HFF-Myc (cell line): Measurements from ENCODE around the gene CNOT2.

Experiments
- DNase-seq: peaks from one replicate; pipeline ENCODE4 v3.0.0-alpha.2; 2011; ENCODE audit warnings: low read depth; ENCODE audit errors: extremely low read depth
- H3K4me3 ChIP-seq: replicated peaks from 2 replicates; pipeline ENCODE4 v1.5.1; 2011; ENCODE audit warnings: low read depth, mild to moderate bottlenecking, control low read depth, low read length
- CTCF ChIP-seq: IDR thresholded peaks from 2 replicates; pipeline ENCODE4 v1.5.1; 2012; ENCODE audit warnings: mild to moderate bottlenecking, low read depth, low read length, control low read depth; ENCODE audit errors: missing control alignments

The CNOT2 gene

GRCh38 chr12:70330158-70330557, 86.9 kb downstream of the CNOT2 start:
- no peak for TF ChIP-seq CTCF
- no peak overlapping the region for H3K4me3 ChIP-seq
- DNase-seq, result no peak

- no peak overlapping the region for H3K4me3 ChIP-seq
- TF ChIP-seq CTCF, result no peak
- DNase-seq, result no peak
Measured at GRCh38 chr12:70332236-70332635, 89.0 kb downstream of the CNOT2 start.

- no peak for TF ChIP-seq CTCF
- H3K4me3 ChIP-seq, result no peak overlapping the region
Measured at GRCh38 chr12:70334742-70335141, 91.5 kb downstream of the CNOT2 start.

DNA sequence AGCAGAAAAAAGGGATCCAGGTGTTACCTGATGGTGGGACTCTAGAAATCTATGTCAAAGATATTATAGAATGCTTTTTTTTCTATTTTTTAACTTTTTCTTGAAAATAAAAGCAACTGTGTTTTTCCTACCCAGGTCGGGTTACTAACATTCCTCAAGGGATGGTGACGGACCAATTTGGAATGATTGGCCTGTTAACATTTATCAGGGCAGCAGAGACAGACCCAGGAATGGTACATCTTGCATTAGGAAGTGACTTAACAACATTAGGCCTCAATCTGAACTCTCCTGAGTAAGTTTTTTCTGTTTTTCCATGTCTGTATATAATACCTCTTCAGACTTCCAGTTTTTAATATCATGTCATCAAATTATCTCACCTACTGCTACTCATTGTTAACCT, 95.3 kb downstream of the CNOT2 start:
- no peak for TF ChIP-seq CTCF
- DNase-seq, result no peak
- no peak overlapping the region for H3K4me3 ChIP-seq

More at GRCh38 chr12:70334742-70335141, 91.5 kb downstream of the CNOT2 start:
- no peak for DNase-seq

- DNase-seq, result no peak
- TF ChIP-seq CTCF, result no peak
- H3K4me3 ChIP-seq, result no peak overlapping the region
Measured at GRCh38 chr12:70351076-70351475, 107.8 kb downstream of the CNOT2 start.

GRCh38 chr12:70353780-70354660, 110.8 kb downstream of the CNOT2 start:
- no peak overlapping the region for H3K4me3 ChIP-seq
- no peak for TF ChIP-seq CTCF
- DNase-seq, result no peak

- H3K4me3 ChIP-seq, result no peak overlapping the region
- TF ChIP-seq CTCF, result no peak
- no peak for DNase-seq
Measured at GRCh38 chr12:70354787-70355186, 111.6 kb downstream of the CNOT2 start.
